Fibroblast of skin of back (primary cell): ENCODE measurements around the gene GC.
A peak's percentile ranks its signal among the peaks of the same experiment; 100 is the strongest.
"Not testable (repeated sequence)": the region's sequence is repeated elsewhere in the genome, so short reads cannot be mapped to it uniquely, and the experiment has no call there.

Experiments
- DNase-seq: peaks from one replicate; pipeline ENCODE4 v3.0.0-alpha.2; 2013

The GC gene

DNA sequence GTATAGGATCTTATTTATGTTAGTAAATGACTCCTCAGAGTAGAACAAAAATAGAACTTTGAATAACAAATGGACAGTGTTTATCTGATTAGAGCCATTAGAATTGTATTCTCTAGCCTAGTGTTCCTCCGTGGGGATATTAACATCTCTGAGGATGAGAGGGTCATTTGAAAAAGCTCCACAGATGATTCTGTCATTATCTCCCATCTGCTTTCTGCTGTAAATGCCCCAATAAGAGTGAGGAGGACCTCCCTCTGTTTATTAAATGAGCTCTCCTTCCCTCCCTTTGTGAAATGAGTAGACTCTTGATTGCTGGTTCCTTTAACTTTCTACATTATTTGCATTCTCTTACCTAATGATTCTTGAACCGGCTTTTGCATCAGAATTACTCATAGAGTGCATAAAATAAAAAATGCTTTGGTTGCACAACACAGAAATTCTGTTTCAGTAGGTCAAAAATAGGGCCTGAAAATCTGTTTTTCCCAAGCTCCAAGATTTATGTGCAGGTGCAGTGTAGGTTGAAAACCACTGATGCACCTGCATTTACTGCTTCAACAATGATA is 18.0 kb downstream of the GC start:
- no peak for DNase-seq

DNA sequence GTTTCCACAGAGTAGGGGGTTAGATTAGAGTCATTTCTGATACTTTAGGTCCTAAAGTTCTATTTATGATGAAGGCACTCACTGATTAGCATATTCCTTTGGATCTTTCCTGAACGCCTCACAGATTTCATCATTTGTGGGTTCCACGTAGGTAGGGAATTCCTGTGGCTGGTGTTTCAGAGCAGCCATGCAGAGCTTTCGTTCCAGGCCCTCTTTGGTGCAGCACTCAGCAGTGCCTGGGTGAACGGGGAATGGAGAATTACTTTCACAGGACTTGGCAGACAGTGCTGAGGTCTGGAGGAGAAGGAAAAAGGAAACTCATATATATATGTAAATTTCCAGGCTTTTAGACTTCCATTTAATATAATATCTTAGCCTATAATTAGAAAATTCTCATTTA is 18.5 kb downstream of the GC start:
- peak; percentile 0 for DNase-seq

DNA sequence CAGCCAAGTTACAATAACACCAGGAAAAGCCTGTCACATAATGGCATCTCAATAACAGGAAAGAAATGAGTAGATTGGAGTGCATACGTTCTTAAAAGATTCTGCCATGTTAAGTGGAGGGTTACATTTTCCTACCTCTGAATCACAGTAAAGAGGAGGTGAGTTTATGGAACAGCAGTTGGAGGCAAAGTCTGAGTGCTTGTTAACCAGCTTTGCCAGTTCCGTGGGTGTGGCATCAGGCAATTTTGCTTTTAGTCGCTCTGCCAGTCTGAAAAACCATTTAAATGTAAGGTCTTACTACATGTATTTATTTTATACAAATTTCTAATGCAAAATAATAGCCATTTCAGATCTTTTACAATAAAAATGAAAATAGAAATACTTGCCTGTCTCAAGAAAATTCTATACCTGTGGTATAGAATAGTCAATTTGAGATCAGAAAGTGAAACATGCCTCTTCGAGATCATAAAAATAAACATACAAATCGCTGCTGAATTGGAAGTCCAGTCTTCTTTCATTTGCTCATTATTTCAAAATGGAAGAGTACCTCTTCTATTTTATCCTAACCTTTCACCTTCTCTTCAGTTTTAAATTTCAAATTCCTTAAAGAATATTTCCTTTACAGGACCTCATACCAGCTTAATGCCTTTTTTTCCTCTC is 31.4 kb downstream of the GC start:
- DNase-seq: no peak

DNA sequence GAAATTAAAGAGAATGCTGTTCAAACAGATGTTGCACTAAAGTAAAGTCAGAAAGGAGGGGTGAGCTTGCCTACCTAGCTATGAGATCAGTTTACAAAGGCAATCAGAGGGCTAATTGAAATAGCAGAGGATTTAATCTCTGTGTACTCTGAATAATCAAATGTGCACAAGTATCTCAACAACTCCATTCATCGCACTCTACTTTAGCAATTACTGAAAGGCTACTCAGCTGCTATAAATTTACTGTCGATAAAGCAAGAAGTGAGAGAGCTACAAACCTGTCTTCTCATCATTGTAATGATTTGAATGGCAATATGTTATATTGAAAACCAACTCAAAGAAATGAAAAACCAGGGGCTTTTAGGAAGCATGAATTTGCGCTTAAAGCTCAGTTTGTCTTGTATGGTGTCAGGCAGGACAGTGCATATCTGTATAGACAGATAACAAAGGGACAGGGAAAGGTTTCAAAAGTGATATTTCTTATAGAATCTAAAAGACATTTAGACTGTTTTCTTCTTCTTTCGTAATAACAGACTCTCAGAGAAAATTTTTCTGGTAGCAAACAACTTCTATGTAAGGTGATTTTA is 34.8 kb downstream of the GC start:
- no peak for DNase-seq

DNA sequence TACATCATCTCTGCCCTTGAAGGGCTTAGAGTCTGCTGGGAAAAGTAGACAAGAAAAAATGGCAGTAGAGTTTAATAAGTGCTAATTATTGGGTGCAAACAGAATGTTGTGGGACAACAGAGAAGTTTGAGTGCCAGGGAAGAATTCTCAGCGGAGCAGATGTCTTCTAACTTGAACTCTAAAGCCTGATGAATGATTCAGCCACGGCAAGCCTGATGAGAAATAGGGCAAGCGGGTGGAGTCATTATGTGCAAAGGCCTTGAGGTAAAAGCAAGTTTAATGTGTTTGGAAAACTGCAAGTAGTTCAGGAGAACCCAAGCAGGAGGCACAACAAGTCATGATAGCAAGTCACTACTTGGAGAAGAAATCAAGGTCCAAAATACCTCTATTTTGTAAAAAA is 37.5 kb downstream of the GC start:
- no peak for DNase-seq

DNA sequence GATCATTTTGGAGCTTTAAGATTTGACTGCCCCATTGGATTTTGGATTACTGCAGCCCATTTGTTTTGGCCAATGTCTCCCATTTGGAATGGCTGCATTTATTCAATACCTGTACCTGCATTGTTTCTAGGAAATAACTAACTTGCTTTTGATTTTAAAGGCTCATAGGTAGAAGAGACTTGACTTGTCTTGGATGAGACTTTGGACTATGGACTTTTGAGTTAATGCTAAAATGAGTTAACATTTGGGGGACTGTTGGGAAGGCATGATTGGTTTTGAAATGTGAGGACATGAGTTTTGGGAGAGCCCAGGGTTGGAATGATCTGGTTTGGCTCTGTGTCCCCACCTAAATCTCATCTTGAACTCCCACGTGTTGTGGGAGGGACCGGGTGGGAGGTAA is 45.1 kb downstream of the GC start:
- not testable (repeated sequence) for DNase-seq

DNA sequence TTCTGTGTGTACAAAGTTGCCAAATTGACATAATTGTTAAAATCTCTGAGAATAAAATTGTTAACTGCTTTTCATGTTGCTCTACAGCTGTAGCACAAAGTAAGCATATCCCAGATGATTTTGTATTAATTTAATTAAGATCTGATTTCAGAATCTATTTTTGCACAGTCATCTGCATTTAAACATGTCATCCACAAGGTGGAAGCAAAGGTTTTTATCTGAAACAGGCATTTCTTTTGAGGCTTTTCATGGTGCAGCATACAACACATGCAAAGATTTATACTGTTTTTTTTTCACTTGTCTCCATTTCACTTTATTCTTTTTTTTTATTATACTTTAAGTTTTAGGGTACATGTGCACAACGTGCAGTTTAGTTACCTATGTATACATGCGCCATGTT is 51.2 kb downstream of the GC start:
- peak; percentile 25 for DNase-seq

DNA sequence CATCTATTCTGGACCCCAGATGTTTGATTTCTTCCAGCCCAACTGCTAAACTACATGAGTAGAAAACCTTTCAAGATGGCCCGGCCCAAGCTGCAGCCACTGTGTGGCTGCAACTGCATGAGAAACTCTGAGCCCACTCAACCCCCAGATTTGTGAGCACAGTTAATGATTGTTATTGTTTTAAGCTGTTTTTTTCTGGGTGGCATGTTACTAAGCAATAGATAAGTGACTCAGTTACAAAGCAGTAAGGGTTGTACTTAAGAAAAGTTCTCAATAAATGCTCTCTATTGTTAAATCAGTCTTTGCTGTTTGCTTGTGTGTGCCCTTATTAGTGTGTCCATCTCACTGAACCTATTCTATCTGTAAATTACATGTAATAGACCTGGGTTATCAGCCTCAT is 51.8 kb downstream of the GC start:
- no peak for DNase-seq

DNA sequence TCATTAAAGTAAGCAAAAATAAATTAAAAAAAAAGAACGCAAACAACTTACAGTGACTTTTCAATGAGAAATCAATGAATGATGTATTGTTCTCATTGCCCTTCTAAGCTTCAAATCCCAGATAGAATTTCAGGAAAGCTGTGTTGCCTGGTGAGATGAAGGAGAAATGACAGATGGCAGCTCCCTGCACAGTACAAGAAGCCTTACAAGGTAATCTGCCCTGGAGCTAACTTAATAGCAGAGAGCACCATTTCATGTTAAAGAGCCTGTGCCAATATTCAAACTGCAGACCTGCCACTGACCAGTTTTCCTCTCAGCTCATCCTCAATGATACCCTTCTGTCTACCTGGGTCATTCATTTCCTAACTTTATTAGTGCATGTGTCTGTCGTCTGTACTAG is 54.0 kb downstream of the GC start:
- DNase-seq: no peak

DNA sequence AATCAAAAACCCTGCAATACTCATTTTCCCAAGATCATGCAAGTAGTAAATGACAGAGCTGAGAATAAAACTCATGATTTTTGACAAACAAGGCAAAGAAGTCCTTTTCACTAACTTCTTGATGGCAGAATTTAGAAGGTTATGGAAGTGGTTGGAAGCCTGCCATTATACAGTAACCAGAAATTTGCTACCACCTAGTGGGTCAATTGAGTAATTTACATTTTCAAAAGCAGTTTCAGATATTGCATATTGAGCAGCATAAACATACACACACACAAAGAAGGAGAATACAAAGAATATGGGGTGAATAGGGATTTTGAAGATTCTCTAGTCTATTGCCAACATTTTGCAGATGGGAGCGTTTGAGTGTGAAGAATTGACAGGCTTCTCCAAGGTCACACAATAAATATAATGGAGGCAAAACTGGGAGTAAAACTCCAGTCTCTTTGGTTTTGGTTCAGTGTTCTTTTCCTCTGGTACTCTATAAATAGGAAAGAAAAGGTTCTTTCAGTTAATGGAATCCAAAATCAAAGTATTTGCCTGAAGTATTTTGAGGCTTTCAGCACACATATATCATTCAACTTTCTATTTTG is 70.2 kb downstream of the GC start:
- peak; percentile 54 for DNase-seq

DNA sequence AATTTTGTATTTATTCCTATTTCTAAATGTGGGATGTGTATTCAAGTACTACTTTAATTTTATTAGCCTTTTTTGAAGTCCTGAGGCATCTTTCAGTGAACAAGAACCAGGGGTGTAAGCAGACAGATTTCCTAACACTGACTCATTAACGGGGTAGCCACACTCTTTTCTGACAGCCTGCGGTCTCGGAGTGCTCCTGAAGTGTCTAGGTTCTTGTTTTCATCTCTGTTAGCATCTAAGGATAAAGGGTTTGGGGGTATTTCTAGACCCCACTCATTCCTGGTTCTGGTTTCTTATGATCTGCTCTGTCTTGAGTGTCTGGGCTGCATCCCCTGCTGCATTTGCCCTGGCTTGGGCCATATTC is 71.9 kb downstream of the GC start:
- DNase-seq: no peak

DNA sequence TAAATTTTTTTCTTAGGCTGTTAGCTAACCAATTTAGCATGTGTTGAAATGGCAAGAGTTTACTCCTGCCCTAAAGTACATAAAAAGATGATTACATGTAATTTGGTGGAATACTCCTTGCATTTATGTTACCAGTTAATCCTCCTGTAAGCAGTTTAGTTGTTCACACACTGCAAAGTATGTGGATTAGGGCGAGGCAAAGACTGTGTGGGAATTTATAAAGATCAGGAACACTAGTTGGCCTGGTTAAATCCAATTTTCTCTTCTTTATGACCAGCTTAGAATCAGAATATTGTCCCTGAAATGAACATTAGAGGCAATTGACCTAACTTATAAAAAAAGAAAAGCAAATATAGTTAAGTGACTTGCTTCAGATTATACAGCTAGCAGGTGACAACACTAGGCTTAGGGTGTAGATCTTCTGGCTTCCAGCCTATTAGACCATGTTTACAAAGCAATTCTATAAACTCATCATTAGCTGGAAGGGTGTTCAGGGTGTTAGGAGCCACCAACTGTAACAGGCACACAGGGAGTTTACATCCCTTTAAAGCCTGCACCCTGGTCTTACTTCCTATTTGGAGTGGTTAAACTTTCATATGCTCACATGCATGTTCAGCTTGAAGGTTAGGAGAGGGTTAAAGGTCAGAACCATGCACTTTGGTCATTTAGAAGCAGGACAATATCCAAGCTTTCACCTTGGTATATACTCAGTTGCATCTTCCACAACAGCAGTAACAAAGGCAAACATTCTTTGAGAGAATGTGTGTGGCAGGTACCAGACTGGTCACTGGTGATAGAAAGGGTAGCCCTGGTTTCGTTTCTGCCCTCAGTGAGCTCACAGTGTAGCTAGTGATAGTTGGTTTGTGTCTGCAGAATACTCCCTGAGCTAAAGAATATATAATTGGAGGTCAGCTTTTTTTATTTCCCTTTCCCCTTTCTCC is 72.6 kb downstream of the GC start:
- no peak for DNase-seq

DNA sequence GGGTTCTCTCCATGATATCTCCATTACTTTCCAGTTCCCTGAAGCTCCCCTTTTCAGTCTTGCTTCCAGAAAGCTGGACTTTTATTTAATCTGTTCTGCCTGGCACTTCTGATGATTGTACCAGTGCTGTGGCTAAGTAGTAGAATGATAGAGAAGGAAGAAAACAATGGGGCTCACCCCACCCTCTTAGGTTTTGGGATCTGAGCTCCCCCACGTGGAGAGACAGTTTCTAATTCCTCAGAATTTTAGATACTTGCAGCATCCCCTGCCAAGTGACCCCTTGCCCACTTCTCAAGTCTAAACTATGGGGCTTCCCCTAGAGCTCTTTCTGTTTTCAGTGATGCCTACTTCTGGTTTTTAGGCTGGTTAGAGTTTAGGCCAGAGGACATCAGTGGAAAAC is 73.9 kb downstream of the GC start:
- DNase-seq: no peak

DNA sequence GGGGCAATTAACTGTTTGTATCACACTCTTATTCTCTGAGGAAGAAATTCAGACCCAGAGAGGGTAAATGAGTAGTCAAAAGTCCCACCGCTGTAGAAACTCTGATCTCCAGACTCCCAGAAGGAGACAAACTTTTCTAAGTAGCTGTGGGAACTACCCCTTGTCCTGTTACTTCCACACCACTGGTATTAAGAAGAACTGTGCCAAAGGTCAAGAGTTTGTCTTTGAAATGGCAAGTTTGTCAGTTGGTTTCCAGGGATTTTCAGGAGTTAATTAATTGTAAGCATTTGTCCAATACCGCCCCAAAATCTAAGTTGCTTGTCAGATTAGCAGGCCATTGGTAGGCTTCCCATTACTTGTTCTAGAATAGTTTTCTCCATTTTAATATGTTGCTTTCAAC is 85.7 kb downstream of the GC start:
- DNase-seq: no peak

DNA sequence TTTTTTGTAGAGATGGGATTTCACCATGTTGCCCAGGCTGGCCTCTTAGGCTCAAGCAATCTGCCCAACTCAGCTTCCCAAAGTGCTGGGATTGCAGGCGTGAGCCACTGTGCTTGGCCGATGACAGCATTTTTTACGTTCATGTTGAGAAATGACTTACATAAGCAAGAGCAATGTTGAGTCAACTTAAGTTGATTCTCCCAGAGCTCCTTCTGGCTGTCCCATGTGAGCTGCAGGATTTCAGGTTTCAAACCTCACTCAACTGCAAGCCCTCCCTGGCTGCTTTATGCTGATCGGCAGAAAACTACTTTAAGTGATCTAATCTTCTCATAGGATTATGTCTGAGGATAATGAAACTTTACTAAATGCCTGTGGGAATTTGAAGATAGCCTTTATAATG is 86.8 kb downstream of the GC start:
- no peak for DNase-seq

DNA sequence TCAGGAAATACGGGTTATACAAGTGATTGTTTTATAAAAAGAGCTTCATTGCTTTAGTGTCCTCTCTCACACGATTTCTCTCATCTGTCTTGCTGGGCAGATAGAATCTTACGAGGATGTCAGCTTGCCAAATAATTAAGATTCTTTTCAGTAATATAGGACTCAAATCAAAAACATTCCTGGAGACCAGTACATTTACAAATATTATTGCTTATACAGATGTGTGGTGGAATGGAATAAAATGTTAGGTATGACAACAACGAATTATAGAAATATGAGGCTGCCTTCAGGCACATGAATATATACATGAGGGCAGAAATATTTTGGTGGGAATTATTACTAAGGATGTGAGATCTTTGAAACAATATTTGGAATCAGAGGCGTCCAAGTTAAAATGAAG is 88.9 kb downstream of the GC start:
- DNase-seq: peak; percentile 68

DNA sequence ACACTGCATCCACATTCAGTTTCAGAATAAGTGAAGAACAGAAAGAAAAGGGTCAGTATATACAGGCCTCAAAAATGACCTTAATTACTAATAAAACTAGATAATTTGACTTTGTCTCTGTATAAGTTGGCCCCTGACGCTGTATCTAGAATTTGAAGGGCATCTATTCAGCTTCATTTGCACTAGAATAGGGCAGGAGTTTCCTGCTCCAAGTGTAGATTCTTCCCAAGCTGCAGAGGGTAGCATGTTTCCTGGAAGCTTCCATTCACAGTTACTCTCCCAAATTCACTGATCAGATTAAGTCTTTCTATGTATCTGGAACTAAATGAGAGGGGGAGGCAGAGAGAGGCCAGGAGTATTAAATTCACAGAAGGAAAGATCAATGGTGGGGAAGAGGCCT is 90.9 kb downstream of the GC start:
- no peak for DNase-seq

DNA sequence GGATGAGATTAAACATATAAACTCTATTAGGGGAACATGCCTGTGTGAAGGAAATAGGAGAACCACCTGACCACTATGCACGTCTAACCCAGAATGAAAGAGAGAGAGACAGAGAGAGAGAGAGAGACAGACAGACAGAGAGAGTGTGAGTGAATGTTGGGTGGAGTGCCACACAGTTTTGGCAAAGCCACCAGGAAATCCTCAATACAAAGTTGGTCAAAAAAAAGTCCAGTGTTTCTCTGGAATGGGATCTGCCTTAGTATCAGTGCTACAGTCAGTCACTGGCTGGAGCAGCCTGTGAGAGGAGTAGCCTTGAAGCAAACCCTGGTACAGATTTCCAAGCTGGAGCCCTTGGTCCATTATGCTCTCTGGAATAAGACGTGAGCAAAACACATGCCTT is 91.7 kb downstream of the GC start:
- no peak for DNase-seq
